KMS-11 (cell line): ENCODE data around the gene ZC3H6.
"Not testable (repeated sequence)": the region's sequence is repeated elsewhere in the genome, so short reads cannot be mapped to it uniquely, and the experiment has no call there.

ENCODE experiments used
- H2AFZ ChIP-seq: fragments of 200-600 bp; sonication (generic); 2 replicates; pipeline ENCODE4 v1.6.1; 2016; ENCODE audit warnings: antibody characterized with exemption, mixed run types, low read depth
- H3K27ac ChIP-seq: fragments of 200-600 bp; sonication (generic); 2 replicates; pipeline ENCODE4 v1.6.1; 2016; ENCODE audit warnings: mild to moderate bottlenecking, mixed run types
- H3K27me3 ChIP-seq: fragments of 200-600 bp; sonication (generic); 2 replicates; pipeline ENCODE4 v1.6.1; 2017; ENCODE audit warnings: mild to moderate bottlenecking, low read depth, mixed run types, moderate library complexity; ENCODE audit not compliant: insufficient read depth
- H3K36me3 ChIP-seq: fragments of 200-600 bp; sonication (generic); 2 replicates; pipeline ENCODE4 v1.6.1; 2017; ENCODE audit warnings: mild to moderate bottlenecking, mixed run types; ENCODE audit not compliant: insufficient read depth
- H3K4me1 ChIP-seq: fragments of 200-600 bp; sonication (generic); 2 replicates; pipeline ENCODE4 v1.6.1; 2016; ENCODE audit warnings: mild to moderate bottlenecking, low read depth, mixed run types; ENCODE audit not compliant: poor library complexity, severe bottlenecking
- H3K4me2 ChIP-seq: fragments of 200-600 bp; sonication (generic); 2 replicates; pipeline ENCODE4 v1.7.0; 2016; ENCODE audit warnings: mild to moderate bottlenecking, mixed run types
- H3K4me3 ChIP-seq: fragments of 200-600 bp; sonication (generic); IDR thresholded peaks from 2 replicates; pipeline ENCODE4 v1.6.1; 2017; ENCODE audit warnings: low read depth, low read length, mixed read lengths; ENCODE audit not compliant: insufficient read depth
- H3K79me2 ChIP-seq: fragments of 200-600 bp; sonication (generic); 2 replicates; pipeline ENCODE4 v1.6.1; 2016; ENCODE audit warnings: low read depth, mixed run types; ENCODE audit not compliant: insufficient read depth
- H3K9ac ChIP-seq: fragments of 200-600 bp; sonication (generic); 2 replicates; pipeline ENCODE4 v1.6.1; 2016; ENCODE audit warnings: mild to moderate bottlenecking, mixed run types
- H4K20me1 ChIP-seq: fragments of 200-600 bp; sonication (generic); 2 replicates; pipeline ENCODE4 v1.6.1; 2016; ENCODE audit warnings: mild to moderate bottlenecking, mixed run types; ENCODE audit not compliant: insufficient read depth
- TF ChIP-seq, protein P1 (sequence below): fragments of 200-600 bp; sonication (generic); conservative IDR thresholded peaks from 2 replicates; pipeline ENCODE4 v1.6.1; 2017; ENCODE audit warnings: low read depth, mild to moderate bottlenecking, antibody characterized with exemption, low read length, moderate library complexity, mixed read lengths

ZC3H6 gene

GRCh38 chr2:112276954-112277353, 1.6 kb downstream of the ZC3H6 start:
- no peak overlapping the region for H3K9ac ChIP-seq
- TF ChIP-seq, protein P1, sequence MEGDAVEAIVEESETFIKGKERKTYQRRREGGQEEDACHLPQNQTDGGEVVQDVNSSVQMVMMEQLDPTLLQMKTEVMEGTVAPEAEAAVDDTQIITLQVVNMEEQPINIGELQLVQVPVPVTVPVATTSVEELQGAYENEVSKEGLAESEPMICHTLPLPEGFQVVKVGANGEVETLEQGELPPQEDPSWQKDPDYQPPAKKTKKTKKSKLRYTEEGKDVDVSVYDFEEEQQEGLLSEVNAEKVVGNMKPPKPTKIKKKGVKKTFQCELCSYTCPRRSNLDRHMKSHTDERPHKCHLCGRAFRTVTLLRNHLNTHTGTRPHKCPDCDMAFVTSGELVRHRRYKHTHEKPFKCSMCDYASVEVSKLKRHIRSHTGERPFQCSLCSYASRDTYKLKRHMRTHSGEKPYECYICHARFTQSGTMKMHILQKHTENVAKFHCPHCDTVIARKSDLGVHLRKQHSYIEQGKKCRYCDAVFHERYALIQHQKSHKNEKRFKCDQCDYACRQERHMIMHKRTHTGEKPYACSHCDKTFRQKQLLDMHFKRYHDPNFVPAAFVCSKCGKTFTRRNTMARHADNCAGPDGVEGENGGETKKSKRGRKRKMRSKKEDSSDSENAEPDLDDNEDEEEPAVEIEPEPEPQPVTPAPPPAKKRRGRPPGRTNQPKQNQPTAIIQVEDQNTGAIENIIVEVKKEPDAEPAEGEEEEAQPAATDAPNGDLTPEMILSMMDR, result no peak
- H3K4me2 ChIP-seq, result peak overlapping the region; percentile 76
- H3K4me1 ChIP-seq, result peaks cover 7% of the 10 kb centered on the region
- H3K79me2 ChIP-seq, result no peaks in the 10 kb centered on the region
- no peaks in the 10 kb centered on the region for H4K20me1 ChIP-seq
- H3K27ac ChIP-seq, result no peak overlapping the region
- H3K27me3 ChIP-seq, result no peaks in the 10 kb centered on the region
- H3K4me3 ChIP-seq, result no peak overlapping the region
- no peaks in the 10 kb centered on the region for H3K36me3 ChIP-seq
- peak overlapping the region; percentile 59; the same call in 1 of the 2 replicates for H2AFZ ChIP-seq

DNA sequence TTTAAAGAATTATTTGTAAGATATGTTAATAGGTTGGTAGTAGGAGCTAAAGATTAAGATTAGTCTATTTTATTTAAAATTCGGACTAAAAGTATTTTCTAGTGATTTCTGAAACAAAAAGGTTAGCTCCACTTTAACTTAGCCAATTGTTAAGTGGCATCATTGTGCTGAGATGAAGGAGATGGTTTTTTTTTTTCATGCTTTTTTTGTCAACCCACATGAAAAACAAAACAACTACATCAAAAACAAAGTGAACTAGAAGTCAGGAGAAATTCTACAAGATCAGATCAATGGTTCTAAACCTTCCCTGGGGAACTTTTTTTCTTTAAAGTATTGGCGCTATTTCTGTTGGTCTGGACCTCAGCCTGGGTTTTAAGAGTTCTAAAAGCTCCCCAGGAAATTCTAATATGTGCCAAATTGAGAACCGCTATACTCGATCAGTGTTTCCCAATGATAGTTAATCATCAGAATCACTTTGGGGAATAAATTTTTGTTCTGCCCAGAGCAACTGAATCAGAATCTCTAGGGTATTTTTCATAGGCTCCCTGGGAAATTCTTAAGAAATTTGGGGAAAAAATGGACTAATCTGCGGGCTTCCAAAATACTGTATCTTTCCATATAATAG, 2.3 kb downstream of the ZC3H6 start:
- Histone ChIP-seq H3K27ac (no peak overlapping the region), H3K4me2 (no peak overlapping the region), H3K36me3 (no peaks in the 10 kb centered on the region), H3K4me3 (no peak overlapping the region), H2AFZ (no peak overlapping the region), H3K79me2 (no peaks in the 10 kb centered on the region), H4K20me1 (no peaks in the 10 kb centered on the region), H3K4me1 (peaks cover 7% of the 10 kb centered on the region), H3K27me3 (no peaks in the 10 kb centered on the region), H3K9ac (no peak overlapping the region)
- TF ChIP-seq, protein P1, result no peak

GRCh38 chr2:112282066-112282465, 6.7 kb downstream of the ZC3H6 start:
- not testable (repeated sequence) for H3K27me3 ChIP-seq, H3K27ac ChIP-seq, H3K4me3 ChIP-seq

GRCh38 chr2:112283535-112283934, 8.1 kb downstream of the ZC3H6 start:
- not testable (repeated sequence) for H3K4me2 ChIP-seq, H4K20me1 ChIP-seq, H3K4me1 ChIP-seq, H2AFZ ChIP-seq, H3K27ac ChIP-seq, H3K79me2 ChIP-seq, H3K27me3 ChIP-seq, H3K36me3 ChIP-seq, H3K9ac ChIP-seq, H3K4me3 ChIP-seq

More at GRCh38 chr2:112282066-112282465, 6.7 kb downstream of the ZC3H6 start:
- H3K79me2 ChIP-seq, H3K4me2 ChIP-seq, H2AFZ ChIP-seq, H4K20me1 ChIP-seq, H3K4me1 ChIP-seq, H3K36me3 ChIP-seq, H3K9ac ChIP-seq: not testable (repeated sequence)

- Histone ChIP-seq H3K4me2 (no peak overlapping the region), H3K79me2 (no peaks in the 10 kb centered on the region), H3K27ac (no peak overlapping the region), H3K4me1 (no peaks in the 10 kb centered on the region), H3K27me3 (no peaks in the 10 kb centered on the region), H2AFZ (no peak overlapping the region), H3K9ac (no peak overlapping the region), H3K4me3 (no peak overlapping the region), H3K36me3 (no peaks in the 10 kb centered on the region), H4K20me1 (no peaks in the 10 kb centered on the region)
- TF ChIP-seq, protein P1, result no peak
These were observed 14.7 kb downstream of the ZC3H6 start for GRCh38 chr2:112290088-112290487.
